GM12878 (cell line): Measurements from ENCODE around the gene WDFY1. TPM values are rescaled to one million over a fixed set of nuclear protein-coding genes. Genes with fewer than 3 reads are reported as not detected.

Experiments used
- ATAC-seq: fragments of 200-7000 bp; cut with Tn5 transposase; 3 replicates; pipeline ENCODE4 v1.9.1; 2020; ENCODE audit warnings: mild to moderate bottlenecking, moderate library complexity
- BruUV-seq: library from RNA; stranded (reverse); fragments of 400-500 nt; replicated peaks from 2 replicates; lab custom pipeline; 2021; lab: Mats Ljungman, UMichigan
- CTCF ChIA-PET: fragments of 300-600 bp; sonication (Branson Sonifier 250); formaldehyde crosslinking; extraction: SDS; loops from one replicate; lab custom pipeline; 2021; ENCODE audit warnings: inconsistent platforms; lab: Yijun Ruan, JAX
- POLR2A ChIA-PET: fragments of 350-600 bp; formaldehyde crosslinking; extraction: SDS; loops from one replicate; lab custom pipeline; 2021; ENCODE audit warnings: inconsistent platforms; lab: Charles Lee
- RAD21 ChIA-PET: fragments of 300-600 bp; sonication (Branson Sonifier 250); formaldehyde crosslinking; loops from one replicate; lab custom pipeline; 2023; ENCODE audit warnings: antibody characterized with exemption; ENCODE audit not compliant: unreplicated experiment; lab: Charles Lee
- SMC1A ChIA-PET: fragments of 300-600 bp; sonication (Branson Sonifier 250); formaldehyde crosslinking; loops from one replicate; lab custom pipeline; 2023; ENCODE audit not compliant: unreplicated experiment, uncharacterized antibody; lab: Charles Lee
- DNase-seq: peaks from one replicate; pipeline ENCODE4 v3.0.0-alpha.2; 2011; ENCODE audit warnings: low read depth, low spot score
- FAIRE-seq: peaks from 3 replicates; lab custom pipeline; 2011; peaks lifted over from hg19 to GRCh38; lab: Jason Lieb, UNC
- H2AFZ ChIP-seq: 2 replicates; pipeline ENCODE4 v1.6.0; 2011; ENCODE audit warnings: low read depth, low read length, control low read depth; ENCODE audit not compliant: control insufficient read depth
- H3K27ac ChIP-seq: 2 replicates; pipeline ENCODE4 v1.5.1; 2011; ENCODE audit warnings: control low read depth; ENCODE audit not compliant: control insufficient read depth, insufficient read depth
- H3K27me3 ChIP-seq, 2 experiments: replicated peaks in 1 of 2; 2 replicates each; pipeline versions ENCODE4 v1.6.0 to v1.6.1; 2011; ENCODE audit warnings: low read length in 1 of 2; ENCODE audit not compliant: control insufficient read depth in 2 of 2, insufficient read depth in 2 of 2
- H3K36me3 ChIP-seq, 2 experiments: 2 replicates each; pipeline ENCODE4 v1.5.1; 2011; ENCODE audit warnings: low read length in 1 of 2; ENCODE audit not compliant: control insufficient read depth in 2 of 2, insufficient read depth in 2 of 2
- H3K4me1 ChIP-seq: 2 replicates; pipeline ENCODE4 v1.6.1; 2011; ENCODE audit warnings: mild to moderate bottlenecking, low read length, moderate library complexity, mixed read lengths; ENCODE audit not compliant: control insufficient read depth, insufficient read depth
- H3K4me2 ChIP-seq: 2 replicates; pipeline ENCODE4 v1.6.0; 2011; ENCODE audit warnings: control low read depth; ENCODE audit not compliant: control insufficient read depth, insufficient read depth
- H3K4me3 ChIP-seq: fragments of 200-600 bp; sonication (generic); 2 replicates; pipeline ENCODE4 v1.5.1; 2016
- H3K79me2 ChIP-seq: 2 replicates; pipeline ENCODE4 v1.6.0; 2011; ENCODE audit warnings: low read length; ENCODE audit not compliant: control insufficient read depth, insufficient read depth
- H3K9ac ChIP-seq: 2 replicates; pipeline ENCODE4 v1.8.0; 2011; ENCODE audit warnings: low read length, control low read depth, mixed read lengths; ENCODE audit not compliant: control insufficient read depth, insufficient read depth
- H3K9me3 ChIP-seq: replicated peaks from 3 replicates; pipeline ENCODE4 v1.5.1; 2011; ENCODE audit warnings: mild to moderate bottlenecking, low read length; ENCODE audit not compliant: control insufficient read depth, insufficient read depth
- H4K20me1 ChIP-seq: 2 replicates; pipeline ENCODE4 v1.6.0; 2011; ENCODE audit not compliant: control insufficient read depth, insufficient read depth
- CREB1 ChIP-seq: IDR thresholded peaks from 2 replicates; pipeline ENCODE4 v1.6.1; 2012; ENCODE audit warnings: low read depth, mild to moderate bottlenecking, inconsistent platforms
- MXI1 ChIP-seq: fragments of 150-350 bp; IDR thresholded peaks from 2 replicates; pipeline ENCODE4 v1.6.1; 2011; ENCODE audit warnings: low read depth, mild to moderate bottlenecking, inconsistent platforms, low read length, improper control_type of control experiment
- PAX8 ChIP-seq: fragments of 450-650 bp; IDR thresholded peaks from 2 replicates; pipeline ENCODE4 v1.6.1; 2017; ENCODE audit warnings: mild to moderate bottlenecking, moderate library complexity
- RAD51 ChIP-seq: fragments of 450-650 bp; IDR thresholded peaks from 2 replicates; pipeline ENCODE4 v1.6.1; 2016; ENCODE audit warnings: moderate library complexity, mild to moderate bottlenecking, inconsistent platforms
- whole genome bisulfite sequencing: methylation state at CpG from one replicate; pipeline ENCODE4 v1.1.6; 2016; ENCODE audit warnings: low lambda C conversion rate; ENCODE audit not compliant: insufficient replicate concordance, insufficient coverage; ENCODE audit errors: missing lambda C conversion rate; 5-methylcytosine and 5-hydroxymethylcytosine counted together
- in situ Hi-C: fragments of 300-500 bp; cut with MboI; formaldehyde crosslinking; loops from 9 replicates; pipeline ENCODE4 v1.14.3; 2018; ENCODE audit warnings: mixed read lengths
- intact Hi-C: fragments of 100-400 bp; cut with micrococcal nuclease; formaldehyde crosslinking; loops from one replicate; pipeline ENCODE4 v1.14.2; 2022; ENCODE audit not compliant: unreplicated experiment
- polyA plus RNA-seq, 11 experiments: library from polyadenylated mRNA; depleted of rRNA in 4 of 11; unstranded in 6 of 11; stranded (reverse) in 5 of 11; fragments of >200 nt; fragmentation: Nextera tagmentation in 4 of 11; fragmentation: Illumina TruSeq in 1 of 11; extraction: Ambion mirVana in 4 of 11; extraction: Trizol in 1 of 11; gene quantifications; 1 replicate in 1 of 11; 2 replicates in 10 of 11; pipeline versions ENCODE4 v1.2.1 to v1.2.3, GENCODE V29; 2011 to 2016; ENCODE audit warnings: inconsistent platforms in 2 of 11, missing spikeins in 2 of 11, low read depth in 1 of 11
- total RNA-seq, 4 experiments: library from RNA; depleted of rRNA in 3 of 4; stranded (reverse); fragments of >200 nt in 3 of 4; fragmentation: Illumina TruSeq in 1 of 4; extraction: Trizol in 1 of 4; gene quantifications; 2 replicates each; pipeline versions ENCODE4 v1.2.1 to v1.2.3, GENCODE V29; 2013 to 2021
- TF ChIP-seq, protein P1 (sequence below): fragments of 450-650 bp; IDR thresholded peaks from 2 replicates; pipeline ENCODE4 v1.6.1; 2016; ENCODE audit warnings: mild to moderate bottlenecking
- TF ChIP-seq, protein P2 (sequence below): fragments of 450-650 bp; IDR thresholded peaks from 2 replicates; pipeline ENCODE4 v1.6.1; 2018; ENCODE audit warnings: mild to moderate bottlenecking, low read depth, moderate library complexity; ENCODE audit not compliant: partially characterized antibody
- TF ChIP-seq, protein P3 (sequence below): IDR thresholded peaks from 2 replicates; pipeline ENCODE4 v1.6.1; 2011; ENCODE audit warnings: low read depth, mild to moderate bottlenecking, low read length, moderate library complexity, borderline replicate concordance; ENCODE audit errors: extremely low read depth
- TF ChIP-seq, protein P4 (sequence below): IDR thresholded peaks from 2 replicates; pipeline ENCODE4 v1.6.1; 2012; ENCODE audit warnings: low read length, inconsistent platforms

WDFY1 gene
- total and polyA plus RNA-seq, 10 of the 15 experiments (the other 5 are each of a cell fraction or from before 2014, with no cell fraction given): 2.9 to 28.1 (median 13.1) TPM

DNA sequence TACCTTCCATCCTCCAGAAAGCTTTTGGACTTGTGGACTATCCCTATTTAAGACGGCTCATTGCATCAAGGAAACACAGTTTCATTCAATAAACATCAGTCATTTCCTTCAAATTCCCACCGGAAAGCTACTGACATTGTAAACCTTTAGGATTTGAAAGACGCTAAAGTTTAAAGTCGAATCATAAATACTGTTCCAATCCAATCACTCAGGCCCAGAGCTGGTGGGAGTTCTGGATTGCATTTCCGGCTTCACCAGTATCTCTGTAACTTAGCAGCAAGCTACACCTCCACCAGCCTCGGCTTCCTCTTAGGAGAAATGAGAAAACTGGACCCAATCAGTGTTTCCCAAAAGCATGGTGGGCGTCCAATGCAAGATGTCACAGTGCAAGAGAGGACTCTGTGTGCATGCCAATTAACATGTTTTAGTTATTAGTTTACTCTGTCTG is 1.6 kb downstream of the WDFY1 start:
- ATAC-seq (no peak), DNase-seq (no peak), FAIRE-seq (no peak)
- Histone ChIP-seq H3K79me2 (peaks cover 45% of the 10 kb centered on the region), H3K4me2 (peak overlapping the region; percentile 88), H3K4me1 (peaks cover 10% of the 10 kb centered on the region), H3K27ac (peak overlapping the region; percentile 76; the same call in 1 of the 2 replicates), H3K4me3 (peak overlapping the region; percentile 75), H3K27me3 (no peaks in the 10 kb centered on the region), H4K20me1 (no peaks in the 10 kb centered on the region), H3K36me3 (no peaks in the 10 kb centered on the region)
- in situ Hi-C loops: no loop called here
- intact Hi-C loops: loop anchor here (2.0 to 5.0 kb wide), 2 partner anchors 47 to 106 kb away; partner anchors contain the start of gene AP1S3
- no TSS peak for BruUV-seq
- ChIA-PET RAD21 (interaction anchor here (0.7 to 1.1 kb wide), 3 partner anchors 17 to 48 kb away, joined by 4 read pairs; no protein-coding TSS in a partner anchor), CTCF (interaction anchor here (0.6 to 1.3 kb wide), 7 partner anchors 12 to 543 kb away, joined by 3 to 9 read pairs (median 4); no protein-coding TSS in a partner anchor), POLR2A (interaction anchor here (0.9 to 1.1 kb wide), 2 partner anchors 11 to 47 kb away, joined by 3 to 7 read pairs; no protein-coding TSS in a partner anchor), SMC1A (interaction anchor here (0.9 to 1.3 kb wide), 4 partner anchors 11 to 49 kb away, joined by 4 to 7 read pairs (median 6); partner anchors contain the start of gene MRPL44)
- WGBS: 46% methylated on average over 7 of the region's 7 CpGs
- TF ChIP-seq PAX8: no peak
- TF ChIP-seq, all 136 proteins: peak for 0
- no peak overlapping the region for H2AFZ ChIP-seq
- peak overlapping the region; percentile 75 for H3K9ac ChIP-seq
- H3K9me3 ChIP-seq: no peaks in the 10 kb centered on the region; the same call in 1 of the 3 replicates

DNA sequence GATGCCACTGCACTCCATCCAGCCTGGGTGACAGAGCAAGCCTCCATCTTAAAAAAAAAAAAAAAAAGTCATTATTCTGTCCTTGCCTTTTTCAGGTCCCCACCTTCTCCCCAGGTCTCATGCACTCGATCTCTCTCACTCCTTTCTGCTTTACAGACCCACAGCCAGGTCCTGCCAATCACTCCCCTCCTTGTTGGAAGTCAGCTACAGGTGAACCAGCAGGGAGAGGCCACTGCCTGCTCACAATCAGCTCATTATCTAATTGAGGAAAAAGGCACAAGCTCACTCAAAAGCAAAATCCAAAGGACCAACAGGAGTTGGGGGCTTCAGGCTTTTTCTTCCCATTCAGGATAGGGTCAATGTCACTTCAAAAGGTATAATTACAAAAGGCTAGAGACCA is 2.0 kb downstream of the WDFY1 start:
- Histone ChIP-seq H3K4me3 (peak overlapping the region; percentile 75; the same call in 1 of the 2 replicates), H3K79me2 (peaks cover 49% of the 10 kb centered on the region), H3K4me1 (peaks cover 10% of the 10 kb centered on the region), H3K9ac (no peak overlapping the region), H3K36me3 (no peaks in the 10 kb centered on the region), H3K4me2 (peak overlapping the region; percentile 88), H3K27ac (no peak overlapping the region), H2AFZ (no peak overlapping the region), H4K20me1 (no peaks in the 10 kb centered on the region), H3K9me3 (no peaks in the 10 kb centered on the region; the same call in 1 of the 3 replicates), H3K27me3 (no peaks in the 10 kb centered on the region)
- ChIA-PET SMC1A (interaction anchor here (0.9 to 1.3 kb wide), 4 partner anchors 12 to 48 kb away, joined by 4 to 7 read pairs (median 6); partner anchors contain the start of gene MRPL44), POLR2A (interaction anchor here (0.9 to 1.1 kb wide), 2 partner anchors 12 to 46 kb away, joined by 3 to 7 read pairs; no protein-coding TSS in a partner anchor), CTCF (interaction anchor here (0.6 to 1.3 kb wide), 7 partner anchors 12 to 543 kb away, joined by 3 to 9 read pairs (median 4); no protein-coding TSS in a partner anchor), RAD21 (interaction anchor here (0.7 to 1.1 kb wide), 3 partner anchors 18 to 47 kb away, joined by 4 read pairs; no protein-coding TSS in a partner anchor)
- ATAC-seq: no peak
- 71% methylated on average over 1 of the region's 1 CpG for WGBS
- BruUV-seq: TSS peak; percentile 72
- intact Hi-C loops: loop anchor here (5.0 kb wide), 1 partner anchor 106 kb away; the partner anchor contains the start of gene AP1S3
- TF ChIP-seq CREB1 (no peak), RAD51 (no peak), MXI1 (no peak)
- TF ChIP-seq, protein P1, sequence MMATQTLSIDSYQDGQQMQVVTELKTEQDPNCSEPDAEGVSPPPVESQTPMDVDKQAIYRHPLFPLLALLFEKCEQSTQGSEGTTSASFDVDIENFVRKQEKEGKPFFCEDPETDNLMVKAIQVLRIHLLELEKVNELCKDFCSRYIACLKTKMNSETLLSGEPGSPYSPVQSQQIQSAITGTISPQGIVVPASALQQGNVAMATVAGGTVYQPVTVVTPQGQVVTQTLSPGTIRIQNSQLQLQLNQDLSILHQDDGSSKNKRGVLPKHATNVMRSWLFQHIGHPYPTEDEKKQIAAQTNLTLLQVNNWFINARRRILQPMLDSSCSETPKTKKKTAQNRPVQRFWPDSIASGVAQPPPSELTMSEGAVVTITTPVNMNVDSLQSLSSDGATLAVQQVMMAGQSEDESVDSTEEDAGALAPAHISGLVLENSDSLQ: no peak
- TF ChIP-seq, protein P2, sequence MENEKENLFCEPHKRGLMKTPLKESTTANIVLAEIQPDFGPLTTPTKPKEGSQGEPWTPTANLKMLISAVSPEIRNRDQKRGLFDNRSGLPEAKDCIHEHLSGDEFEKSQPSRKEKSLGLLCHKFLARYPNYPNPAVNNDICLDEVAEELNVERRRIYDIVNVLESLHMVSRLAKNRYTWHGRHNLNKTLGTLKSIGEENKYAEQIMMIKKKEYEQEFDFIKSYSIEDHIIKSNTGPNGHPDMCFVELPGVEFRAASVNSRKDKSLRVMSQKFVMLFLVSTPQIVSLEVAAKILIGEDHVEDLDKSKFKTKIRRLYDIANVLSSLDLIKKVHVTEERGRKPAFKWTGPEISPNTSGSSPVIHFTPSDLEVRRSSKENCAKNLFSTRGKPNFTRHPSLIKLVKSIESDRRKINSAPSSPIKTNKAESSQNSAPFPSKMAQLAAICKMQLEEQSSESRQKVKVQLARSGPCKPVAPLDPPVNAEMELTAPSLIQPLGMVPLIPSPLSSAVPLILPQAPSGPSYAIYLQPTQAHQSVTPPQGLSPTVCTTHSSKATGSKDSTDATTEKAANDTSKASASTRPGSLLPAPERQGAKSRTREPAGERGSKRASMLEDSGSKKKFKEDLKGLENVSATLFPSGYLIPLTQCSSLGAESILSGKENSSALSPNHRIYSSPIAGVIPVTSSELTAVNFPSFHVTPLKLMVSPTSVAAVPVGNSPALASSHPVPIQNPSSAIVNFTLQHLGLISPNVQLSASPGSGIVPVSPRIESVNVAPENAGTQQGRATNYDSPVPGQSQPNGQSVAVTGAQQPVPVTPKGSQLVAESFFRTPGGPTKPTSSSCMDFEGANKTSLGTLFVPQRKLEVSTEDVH: no peak
- TF ChIP-seq, protein P3, sequence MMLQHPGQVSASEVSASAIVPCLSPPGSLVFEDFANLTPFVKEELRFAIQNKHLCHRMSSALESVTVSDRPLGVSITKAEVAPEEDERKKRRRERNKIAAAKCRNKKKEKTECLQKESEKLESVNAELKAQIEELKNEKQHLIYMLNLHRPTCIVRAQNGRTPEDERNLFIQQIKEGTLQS: no peak
- TF ChIP-seq, protein P4, sequence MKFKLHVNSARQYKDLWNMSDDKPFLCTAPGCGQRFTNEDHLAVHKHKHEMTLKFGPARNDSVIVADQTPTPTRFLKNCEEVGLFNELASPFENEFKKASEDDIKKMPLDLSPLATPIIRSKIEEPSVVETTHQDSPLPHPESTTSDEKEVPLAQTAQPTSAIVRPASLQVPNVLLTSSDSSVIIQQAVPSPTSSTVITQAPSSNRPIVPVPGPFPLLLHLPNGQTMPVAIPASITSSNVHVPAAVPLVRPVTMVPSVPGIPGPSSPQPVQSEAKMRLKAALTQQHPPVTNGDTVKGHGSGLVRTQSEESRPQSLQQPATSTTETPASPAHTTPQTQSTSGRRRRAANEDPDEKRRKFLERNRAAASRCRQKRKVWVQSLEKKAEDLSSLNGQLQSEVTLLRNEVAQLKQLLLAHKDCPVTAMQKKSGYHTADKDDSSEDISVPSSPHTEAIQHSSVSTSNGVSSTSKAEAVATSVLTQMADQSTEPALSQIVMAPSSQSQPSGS: no peak
- no peak for DNase-seq
- in situ Hi-C loops: no loop called here
- FAIRE-seq: no peak
